K562 (cell line): ENCODE measurements around the gene TMEM203. TPM values are rescaled to one million over a fixed set of nuclear protein-coding genes. Genes with fewer than 3 reads are reported as not detected.

ENCODE experiments used
- ATAC-seq: fragments of 200-7000 bp; cut with Tn5 transposase; 3 replicates; pipeline ENCODE4 v1.9.1; 2020; ENCODE audit warnings: moderate library complexity
- BruUV-seq: library from RNA; stranded (reverse); fragments of 400-500 nt; replicated peaks from 2 replicates; lab custom pipeline; 2021; lab: Mats Ljungman, UMichigan
- CTCF ChIA-PET: fragments of 300-600 bp; formaldehyde crosslinking; extraction: SDS; loops from one replicate; lab custom pipeline; 2021; ENCODE audit warnings: low intra/inter-chr PET ratio; lab: Yijun Ruan, JAX
- POLR2A ChIA-PET: fragments of 300-600, 350-650 bp; sonication (Branson Sonifier 250); formaldehyde crosslinking; extraction: SDS; loops from one replicate; lab custom pipeline; 2021; ENCODE audit warnings: antibody characterized with exemption, inconsistent platforms; lab: Yijun Ruan, JAX
- DNase-seq, 4 experiments: peaks; one replicate each; pipeline versions ENCODE4 v3.0.0 to v3.0.0-alpha.2; 2011 to 2018; ENCODE audit warnings: low spot score in 3 of 4, mixed read lengths in 3 of 4; ENCODE audit errors: extremely low read depth in 1 of 4
- FAIRE-seq: peaks from 2 replicates; lab custom pipeline; 2011; peaks lifted over from hg19 to GRCh38; lab: Jason Lieb, UNC
- H2AFZ ChIP-seq: 2 replicates; pipeline ENCODE4 v1.6.0; 2011; ENCODE audit warnings: low read depth, low read length, control low read depth, inconsistent platforms
- H3K27ac ChIP-seq: fragments of 200-600 bp; 3 replicates; pipeline ENCODE4 v1.8.0; 2011; ENCODE audit warnings: low read depth, mild to moderate bottlenecking, control low read depth, inconsistent platforms, low read length, moderate library complexity, mixed read lengths; ENCODE audit errors: extremely low read depth
- H3K27me3 ChIP-seq, 2 experiments: fragments of 300-600 bp in 1 of 2; 2 replicates in 1 of 2; 3 replicates in 1 of 2; pipeline versions ENCODE4 v1.6.0 to v1.8.0; 2011; ENCODE audit warnings: inconsistent platforms in 2 of 2, low read length in 2 of 2, mild to moderate bottlenecking in 1 of 2, mixed read lengths in 1 of 2, moderate library complexity in 1 of 2; ENCODE audit not compliant: control insufficient read depth in 2 of 2, insufficient read depth in 2 of 2
- H3K36me3 ChIP-seq: fragments of 300-600 bp; 3 replicates; pipeline ENCODE4 v1.8.0; 2011; ENCODE audit warnings: mild to moderate bottlenecking, low read length, inconsistent platforms; ENCODE audit not compliant: control insufficient read depth, insufficient read depth
- H3K4me1 ChIP-seq, 2 experiments: fragments of 200-600 bp in 1 of 2; replicated peaks in 1 of 2; 2 replicates in 1 of 2; 3 replicates in 1 of 2; pipeline versions ENCODE4 v1.5.1 to v1.8.0; 2011; ENCODE audit warnings: inconsistent platforms in 2 of 2, low read length in 2 of 2, mild to moderate bottlenecking in 1 of 2, mixed read lengths in 1 of 2, moderate library complexity in 1 of 2; ENCODE audit not compliant: control insufficient read depth in 2 of 2, insufficient read depth in 2 of 2
- H3K4me2 ChIP-seq: 2 replicates; pipeline ENCODE4 v1.6.1; 2011; ENCODE audit warnings: low read length, control low read depth, inconsistent platforms, mixed read lengths; ENCODE audit not compliant: insufficient read depth
- H3K4me3 ChIP-seq: fragments of 200-600 bp; sonication (generic), shearing (Covaris generic); 2 replicates; pipeline ENCODE4 v1.5.1; 2016; ENCODE audit warnings: control low read depth, inconsistent platforms
- H3K79me2 ChIP-seq: fragments of 200-600 bp; 3 replicates; pipeline ENCODE4 v1.8.0; 2011; ENCODE audit warnings: low read length, inconsistent platforms; ENCODE audit not compliant: control insufficient read depth, insufficient read depth
- H3K9ac ChIP-seq, 2 experiments: 2 replicates each; pipeline versions ENCODE4 v1.6.0 to v1.6.1; 2011; ENCODE audit warnings: low read depth in 2 of 2, low read length in 2 of 2, control low read depth in 1 of 2, inconsistent platforms in 1 of 2, mild to moderate bottlenecking in 1 of 2, mixed read lengths in 1 of 2; ENCODE audit not compliant: insufficient read depth in 1 of 2
- H3K9me1 ChIP-seq: one replicate; pipeline ENCODE4 v1.6.0; 2011; ENCODE audit warnings: inconsistent platforms, mild to moderate bottlenecking, low read length, moderate library complexity; ENCODE audit not compliant: control insufficient read depth, insufficient read depth
- H3K9me3 ChIP-seq: replicated peaks from 2 replicates; pipeline ENCODE4 v1.5.1; 2011; ENCODE audit warnings: low read depth, low read length, inconsistent platforms; ENCODE audit not compliant: control insufficient read depth, insufficient read depth
- H4K20me1 ChIP-seq: replicated peaks from 2 replicates; pipeline ENCODE4 v1.6.1; 2011; ENCODE audit warnings: low read length, inconsistent platforms, mixed read lengths; ENCODE audit not compliant: control insufficient read depth, insufficient read depth
- COPS2 ChIP-seq: fragments of 450-650 bp; conservative IDR thresholded peaks from 2 replicates; pipeline ENCODE4 v1.6.1; 2016; ENCODE audit warnings: mild to moderate bottlenecking, moderate library complexity
- DACH1 ChIP-seq: fragments of 450-650 bp; IDR thresholded peaks from 2 replicates; pipeline ENCODE4 v1.6.1; 2018; ENCODE audit not compliant: partially characterized antibody
- DNMT1 ChIP-seq: fragments of 450-650 bp; IDR thresholded peaks from 2 replicates; pipeline ENCODE4 v1.6.1; 2016; ENCODE audit warnings: antibody characterized with exemption, mild to moderate bottlenecking
- KDM4B ChIP-seq, 2 experiments: fragments of 450-650 bp in 1 of 2; sonication (generic) in 1 of 2; IDR thresholded peaks; 2 replicates each; pipeline ENCODE4 v1.6.1; 2016 to 2017; ENCODE audit warnings: borderline replicate concordance in 2 of 2, antibody characterized with exemption in 1 of 2, low read depth in 1 of 2, mild to moderate bottlenecking in 1 of 2
- NUFIP1 ChIP-seq: fragments of 450-650 bp; IDR thresholded peaks from 2 replicates; pipeline ENCODE4 v1.6.1; 2018; ENCODE audit not compliant: partially characterized antibody
- PCBP1 ChIP-seq: fragments of 200-400 bp; formaldehyde crosslinking; IDR thresholded peaks from 2 replicates; pipeline ENCODE4 v1.6.1; 2018; ENCODE audit warnings: mild to moderate bottlenecking, low read depth, low read length; ENCODE audit not compliant: poor library complexity, severe bottlenecking
- POLR3G ChIP-seq: IDR thresholded peaks from 2 replicates; pipeline ENCODE4 v1.6.1; 2011; ENCODE audit not compliant: insufficient read length, insufficient replicate concordance; ENCODE audit errors: extremely low read depth
- PTTG1 ChIP-seq: fragments of 450-650 bp; IDR thresholded peaks from 2 replicates; pipeline ENCODE4 v1.6.1; 2016; ENCODE audit warnings: low read depth, mild to moderate bottlenecking, missing genetic modification characterization, missing compliant biosample characterization
- RNF219 ChIP-seq: fragments of 250-450 bp; sonication (Bioruptor Pico); IDR thresholded peaks from 2 replicates; pipeline ENCODE4 v1.5.0; 2022; ENCODE audit warnings: mild to moderate bottlenecking
- THAP12 ChIP-seq: fragments of 250-450 bp; sonication (Bioruptor Pico); IDR thresholded peaks from 2 replicates; pipeline ENCODE4 v1.9.0; 2021; ENCODE audit warnings: mild to moderate bottlenecking, inconsistent platforms
- ZBED1 ChIP-seq: IDR thresholded peaks from 2 replicates; pipeline ENCODE4 v1.6.1; 2014
- ZBTB34 ChIP-seq: fragments of 250-450 bp; sonication (Bioruptor Pico); IDR thresholded peaks from 2 replicates; pipeline ENCODE4 v1.8.0; 2021; ENCODE audit warnings: mild to moderate bottlenecking, moderate library complexity
- ZBTB43 ChIP-seq: sonication (generic); formaldehyde crosslinking; IDR thresholded peaks from 2 replicates; pipeline ENCODE4 v1.8.0; 2023; ENCODE audit warnings: mild to moderate bottlenecking, missing genetic modification reagents
- WGBS: fragments of 100-300 bp; shearing (Covaris generic); methylation state at CpG from one replicate; pipeline ENCODE4 v1.1.6; 2016; ENCODE audit warnings: low coverage, mixed read lengths; ENCODE audit not compliant: insufficient coverage; ENCODE audit errors: missing lambda C conversion rate; 5-methylcytosine and 5-hydroxymethylcytosine counted together
- in situ Hi-C: fragments of 300-500 bp; cut with MboI; formaldehyde crosslinking; loops from 4 replicates; pipeline ENCODE4 v1.15.0; 2018; ENCODE audit warnings: inconsistent platforms, mixed read lengths
- intact Hi-C: fragments of 100-400 bp; cut with micrococcal nuclease; formaldehyde crosslinking; loops from 2 replicates; pipeline ENCODE4 v1.14.2; 2022
- polyA plus RNA-seq, 8 experiments: library from polyadenylated mRNA; depleted of rRNA in 4 of 8; stranded (reverse) in 5 of 8; unstranded in 3 of 8; fragments of >200 nt; fragmentation: Nextera tagmentation in 2 of 8; fragmentation: Illumina TruSeq in 1 of 8; extraction: Ambion mirVana in 2 of 8; extraction: Trizol in 1 of 8; gene quantifications; 2 replicates each; pipeline versions ENCODE4 v1.2.1 to v1.2.3, GENCODE V29; 2011 to 2014; ENCODE audit warnings: inconsistent platforms in 1 of 8, missing spikeins in 1 of 8
- total RNA-seq, 7 experiments: library from RNA; depleted of rRNA in 6 of 7; stranded (reverse); fragments of >200 nt in 6 of 7; fragmentation: Illumina TruSeq in 2 of 7; extraction: Trizol in 2 of 7; gene quantifications; 2 replicates each; pipeline versions ENCODE4 v1.2.1 to v1.2.3, GENCODE V29; 2011 to 2021; ENCODE audit warnings: low replicate concordance in 1 of 7

The TMEM203 gene
- total and polyA plus RNA-seq, 9 of the 15 experiments (the other 6 are each of a cell fraction or from before 2014, with no cell fraction given): 8.8 to 59.5 (median 37.6) TPM

GRCh38 chr9:137223078-137223970, 17.9 kb upstream of the TMEM203 start:
- Histone ChIP-seq H3K27ac (peak overlapping the region; percentile 83), H2AFZ (peak overlapping the region; percentile 89), H3K4me2 (peak overlapping the region; percentile 92), H3K79me2 (peaks cover 7% of the 10 kb centered on the region; the same call in 2 of the 3 replicates), H3K9me1 (no peaks in the 10 kb centered on the region), H3K9me3 (no peaks in the 10 kb centered on the region), H3K36me3 (peaks cover 7% of the 10 kb centered on the region; the same call in 1 of the 3 replicates), H3K9ac (peak overlapping the region; percentile 85 to 97), H3K27me3 (no peaks in the 10 kb centered on the region), H4K20me1 (no peaks in the 10 kb centered on the region), H3K4me1 (peaks cover 28 to 95% of the 10 kb centered on the region in 2 experiments), H3K4me3 (peak overlapping the region; percentile 85)
- ATAC-seq: peak; percentile 84
- WGBS: 3% methylated on average over 37 of the region's 63 CpGs
- peak; percentile 99 for FAIRE-seq
- no TSS peak for BruUV-seq
- POLR2A ChIA-PET: interaction anchor here (0.6 to 2.1 kb wide), 12 partner anchors 13 to 177 kb away, joined by 3 to 12 read pairs (median 4); partner anchors contain the start of genes SAPCD2, TPRN and TUBB4B
- intact Hi-C loops: no loop called here
- in situ Hi-C loops: no loop called here
- peak; percentile 94 to 99 (median 96) for DNase-seq
- CTCF ChIA-PET: interaction anchor here (0.6 to 1.0 kb wide), 2 partner anchors 169 to 436 kb away, joined by 4 read pairs; no protein-coding TSS in a partner anchor
- TF ChIP-seq PTTG1 (tag) (no peak), POLR3G (no peak), KDM4B (IDR thresholded peaks at IDR 0.05; ENCODE audit: borderline replicate concordance in 2 of 2, low read depth in 1 of 2) (no peak), NUFIP1 (no peak), PCBP1 (no peak), ZBTB34 (CRISPR knock-in tag) (no peak), RNF219 (CRISPR knock-in tag) (no peak), COPS2 (no peak), ZBTB43 (CRISPR knock-in tag) (no peak), DNMT1 (no peak), ZBED1 (no peak), THAP12 (peak; percentile 64; the same call in 1 of the 2 replicates), DACH1 (no peak)
